SK-N-MC (cell line): ENCODE data around the gene LRP1-AS.

Source experiments
- EZH2 ChIP-seq: fragments of 200-600 bp; sonication (generic); IDR thresholded peaks from one replicate; pipeline ENCODE4 v1.6.1; 2017; ENCODE audit warnings: antibody characterized with exemption
- FOXP2 ChIP-seq: optimal IDR thresholded peaks from 2 replicates; pipeline ENCODE3; 2011; ENCODE audit warnings: mild to moderate bottlenecking, moderate library complexity; ENCODE audit not compliant: insufficient read depth; ENCODE audit errors: extremely low read length, control extremely low read depth
- POLR2AphosphoS5 ChIP-seq: IDR thresholded peaks from 2 replicates; pipeline ENCODE4 v1.6.1; 2012; ENCODE audit warnings: mild to moderate bottlenecking, low read depth, low read length, borderline replicate concordance

GRCh38 chr12:57156701-57157403 lies 9.4 kb upstream of the LRP1-AS start:
- no peak for TF ChIP-seq POLR2AphosphoS5
- TF ChIP-seq EZH2: no peak
- no peak for TF ChIP-seq FOXP2
